NT2/D1 (cell line): Measurements from ENCODE around the gene CBR3.

ENCODE experiments used
- YY1 ChIP-seq: IDR thresholded peaks from 2 replicates; pipeline ENCODE4 v1.6.1; 2011; ENCODE audit not compliant: insufficient read length, insufficient read depth
- ZNF274 ChIP-seq: IDR thresholded peaks from 2 replicates; pipeline ENCODE4 v1.6.1; 2011; ENCODE audit warnings: mild to moderate bottlenecking, low read depth, low read length

DNA sequence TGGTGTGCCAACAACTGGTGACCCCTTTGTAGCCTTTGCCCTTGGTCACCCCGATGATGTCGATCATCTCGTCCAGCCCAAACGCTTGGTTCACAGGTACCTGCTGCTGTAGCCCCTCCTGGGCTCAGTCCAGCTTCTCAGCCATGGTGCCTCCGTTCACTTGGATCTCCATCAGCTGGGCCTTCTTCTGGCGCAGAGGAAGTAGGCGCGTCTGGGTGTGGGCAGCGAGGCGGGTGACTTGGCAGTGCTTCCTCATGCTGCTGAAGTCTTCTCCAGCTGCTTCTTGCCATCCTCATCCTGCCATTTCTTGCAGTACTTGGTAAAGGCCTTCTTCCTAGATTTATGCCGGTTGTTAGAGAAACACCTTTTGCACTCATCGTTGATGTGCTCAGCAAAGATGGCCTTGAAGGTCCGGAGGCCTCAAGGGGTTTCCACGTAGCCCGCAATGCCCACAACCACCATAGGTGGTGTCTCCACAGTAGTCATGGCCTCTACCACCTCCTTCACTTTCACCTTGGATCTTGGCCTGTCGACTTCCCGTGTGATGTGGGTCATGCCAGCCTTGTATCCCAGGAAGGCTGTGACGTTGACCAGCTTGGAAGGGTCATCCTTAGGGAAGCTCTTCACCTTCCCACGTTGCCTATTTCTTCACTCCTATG lies 34.7 kb downstream of the CBR3 start:
- TF ChIP-seq ZNF274 = no peak
- TF ChIP-seq YY1 = no peak
